ENCODE measurements around the gene STAP2.

The STAP2 gene

DNA sequence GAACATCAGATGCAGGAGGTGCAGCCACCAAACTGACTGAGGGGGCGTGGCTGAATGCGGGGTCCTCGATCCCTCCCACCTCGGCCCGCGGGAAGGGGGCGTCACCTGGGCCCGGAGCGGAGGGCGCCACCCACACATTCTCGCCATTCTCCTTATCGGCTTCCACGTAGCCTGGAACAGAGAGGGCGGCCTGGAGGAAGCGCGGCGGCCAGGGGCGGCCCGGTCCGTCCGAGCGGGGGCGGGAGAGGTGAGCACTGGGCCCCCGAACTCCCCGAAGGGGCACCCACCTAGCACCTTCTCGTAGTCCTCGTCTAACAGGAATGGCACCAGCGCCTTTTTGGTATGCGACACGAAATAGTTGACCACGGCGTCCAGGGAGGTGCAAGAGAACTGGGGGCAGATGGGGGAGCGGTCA lies 11.8 kb downstream of the STAP2 start:
- DNase-seq: no peak

DNA sequence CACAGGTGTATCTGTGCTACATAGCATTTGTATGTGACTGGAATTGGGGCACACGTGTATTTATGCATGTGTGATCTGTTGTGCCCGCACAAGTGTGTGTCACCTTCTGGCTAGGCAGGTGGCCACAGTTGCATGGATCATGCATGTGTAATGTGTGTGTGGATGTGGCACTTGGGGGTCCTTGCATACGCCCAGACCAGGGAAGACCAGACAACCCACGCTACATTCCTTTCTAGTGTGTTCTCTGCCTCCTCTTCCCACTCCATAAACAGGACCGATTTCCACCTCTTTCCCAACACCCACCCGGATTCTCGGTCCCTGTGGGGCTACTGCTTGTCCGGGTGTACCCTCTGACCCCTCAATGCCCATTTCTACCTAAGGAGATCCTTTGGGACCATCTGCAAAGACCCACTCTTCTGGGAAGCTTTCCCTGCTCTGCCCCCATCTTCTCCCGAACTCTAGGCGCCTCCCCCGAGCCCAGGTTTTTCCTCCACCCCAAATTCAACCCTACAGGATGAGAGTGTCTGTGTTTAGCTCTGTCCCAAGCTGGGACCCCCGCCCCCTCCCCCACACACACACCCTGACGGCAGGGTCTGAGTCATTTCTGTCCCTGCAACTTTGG lies 12.3 kb downstream of the STAP2 start:
- DNase-seq: no peak

DNA sequence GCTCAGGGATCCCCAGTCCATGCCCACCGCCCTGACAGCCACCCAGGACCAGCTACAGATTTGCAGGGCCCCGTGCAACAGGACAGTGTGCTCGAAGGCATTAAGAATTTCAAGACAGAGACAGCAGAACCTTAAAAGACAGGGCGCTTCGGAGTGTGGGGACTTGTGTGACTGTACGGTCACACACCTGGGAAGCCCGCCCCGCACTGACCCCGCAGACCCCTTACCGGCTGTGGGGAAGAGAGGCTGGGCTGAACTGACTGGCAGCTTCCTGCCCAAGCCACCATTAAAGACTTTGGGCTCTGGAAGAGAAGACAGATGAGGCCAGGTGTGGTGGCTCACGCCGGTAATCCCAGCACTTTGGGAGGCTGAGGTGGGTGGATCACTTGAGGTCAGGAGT lies 14.4 kb downstream of the STAP2 start:
- no peak for DNase-seq

DNA sequence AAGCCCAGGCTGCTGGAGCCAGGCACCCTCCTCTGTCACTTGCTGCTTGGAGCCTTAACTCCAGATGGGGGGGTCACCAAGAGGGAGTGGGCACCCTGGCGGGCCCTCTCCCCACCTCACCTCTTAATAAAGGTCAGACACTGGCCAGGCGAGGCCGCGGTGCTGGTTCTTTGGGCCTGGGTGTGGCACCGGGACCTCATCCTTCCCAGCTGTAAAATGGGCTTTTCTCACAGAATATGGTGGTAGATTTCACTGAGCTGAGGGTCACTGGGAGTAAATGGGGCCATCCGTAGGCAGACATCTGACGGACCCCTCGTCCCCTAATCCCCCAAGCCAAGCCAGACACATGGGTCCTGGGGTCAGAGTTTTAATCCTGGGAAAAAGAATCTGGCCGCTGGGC lies 14.9 kb downstream of the STAP2 start:
- no peak for DNase-seq

DNA sequence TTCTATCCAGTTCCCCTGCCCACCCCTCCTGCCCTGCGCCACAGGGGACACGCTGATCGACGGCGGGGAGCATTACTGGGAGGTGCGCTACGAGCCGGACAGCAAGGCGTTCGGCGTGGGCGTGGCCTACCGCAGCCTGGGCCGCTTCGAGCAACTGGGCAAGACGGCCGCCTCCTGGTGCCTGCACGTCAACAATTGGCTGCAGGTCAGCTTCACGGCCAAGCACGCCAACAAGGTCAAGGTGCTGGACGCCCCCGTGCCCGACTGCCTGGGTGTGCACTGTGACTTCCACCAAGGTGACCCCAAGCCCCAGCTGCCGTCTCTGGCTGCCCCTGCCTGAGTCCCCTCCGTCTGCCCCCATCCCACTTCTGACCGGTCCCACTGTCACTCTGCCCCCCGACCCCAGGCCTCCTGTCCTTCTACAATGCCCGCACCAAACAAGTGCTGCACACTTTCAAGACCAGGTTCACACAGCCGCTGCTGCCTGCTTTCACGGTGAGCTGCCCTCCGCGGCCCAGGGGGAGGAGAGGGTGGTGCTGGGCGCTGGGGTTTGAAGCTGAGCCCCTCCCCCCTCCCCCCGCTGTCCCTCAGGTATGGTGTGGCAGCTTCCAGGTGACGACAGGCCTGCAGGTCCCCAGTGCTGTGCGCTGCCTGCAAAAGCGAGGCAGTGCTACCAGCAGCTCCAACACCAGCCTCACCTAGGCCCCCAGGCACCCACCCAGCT lies 15.5 kb downstream of the STAP2 start:
- no peak for DNase-seq

DNA sequence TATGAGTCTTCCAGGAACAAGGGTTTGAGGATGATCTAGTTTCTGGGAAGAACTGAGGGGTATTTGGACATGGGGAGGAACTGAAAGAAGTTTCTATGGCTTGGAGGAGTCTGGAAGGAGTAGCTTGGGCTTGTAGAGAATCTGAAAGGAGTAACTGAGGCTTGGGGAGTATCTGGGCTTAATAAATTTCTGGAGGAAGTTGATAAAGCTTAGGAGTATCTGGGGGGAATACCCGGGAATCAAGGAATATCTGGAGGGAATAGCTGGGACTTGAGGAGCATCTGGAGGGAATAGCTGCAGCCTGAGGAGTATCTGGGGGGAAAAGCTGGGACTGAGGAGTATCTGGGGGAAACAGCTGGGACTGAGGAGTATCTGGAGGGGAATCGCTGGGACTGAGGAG lies 18.2 kb downstream of the STAP2 start:
- DNase-seq: no peak

DNA sequence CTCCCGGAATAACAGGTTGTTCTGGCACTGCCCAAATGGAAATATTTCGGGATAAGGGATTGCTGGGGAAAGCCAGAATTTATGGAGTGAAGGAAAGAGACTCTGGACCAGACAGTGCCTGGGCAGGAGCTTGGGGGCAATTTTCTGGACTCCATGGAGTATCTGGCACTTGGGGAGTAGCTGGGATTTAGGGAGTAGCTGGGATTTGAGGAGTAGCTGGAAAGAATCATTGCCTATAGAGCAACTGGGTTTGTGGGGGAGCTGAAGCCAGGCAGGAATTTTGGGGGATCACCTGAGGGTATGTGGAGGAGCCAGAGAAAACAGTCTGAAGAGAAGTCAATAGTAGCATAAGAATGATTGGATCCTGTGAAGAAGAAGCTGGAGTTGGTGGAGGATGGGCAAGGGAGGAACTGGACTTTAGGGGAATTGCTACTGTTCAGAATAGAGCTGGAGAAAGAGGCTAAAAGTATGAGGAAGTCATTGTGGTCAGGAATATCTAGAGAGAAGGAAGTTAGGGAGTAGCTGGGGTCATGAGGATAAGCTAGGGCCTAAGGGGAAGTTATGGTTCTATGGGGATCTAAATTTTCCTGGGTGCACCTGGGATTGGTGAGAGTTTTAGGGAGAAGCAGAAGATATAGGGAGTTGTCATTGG lies 19.4 kb downstream of the STAP2 start:
- DNase-seq: no peak

DNA sequence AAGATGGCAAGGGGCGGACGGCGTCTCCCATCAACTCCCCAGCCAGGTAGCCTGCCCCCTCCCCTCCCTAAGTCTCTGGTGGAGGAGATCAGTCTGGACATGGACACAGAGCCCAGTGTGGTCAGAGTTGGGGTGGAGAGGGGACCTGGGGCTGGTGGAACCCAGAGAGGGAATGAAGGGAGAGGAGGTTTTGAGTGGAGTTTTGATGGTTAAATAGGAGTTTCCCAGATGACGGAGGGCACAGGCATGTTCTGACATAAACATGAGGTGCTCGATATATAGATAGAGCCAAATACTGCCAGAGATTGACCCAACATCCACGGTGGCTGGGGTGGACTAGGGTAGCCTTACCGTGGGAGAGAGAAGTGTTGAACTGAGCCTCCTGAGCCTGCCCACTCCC lies 20.2 kb downstream of the STAP2 start:
- no peak for DNase-seq

DNA sequence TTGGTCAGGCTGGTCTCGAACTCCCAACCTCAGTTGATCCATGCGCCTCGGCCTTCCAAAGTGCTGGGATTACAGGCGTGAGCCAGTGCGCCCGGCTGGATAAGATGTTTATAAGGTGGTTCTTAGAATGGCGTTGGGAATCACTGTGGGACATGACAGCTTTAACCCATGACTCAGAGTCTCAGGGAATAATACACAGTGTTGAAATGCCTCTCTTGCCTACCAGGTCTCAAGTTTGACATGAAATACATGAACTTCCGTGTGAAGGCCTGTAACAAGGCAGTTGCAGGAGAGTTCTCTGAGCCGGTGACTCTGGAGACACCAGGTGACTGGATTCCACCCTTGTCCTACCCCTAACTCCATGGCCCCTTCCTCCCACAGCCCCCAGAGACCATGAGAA lies 21.7 kb downstream of the STAP2 start:
- no peak for DNase-seq

DNA sequence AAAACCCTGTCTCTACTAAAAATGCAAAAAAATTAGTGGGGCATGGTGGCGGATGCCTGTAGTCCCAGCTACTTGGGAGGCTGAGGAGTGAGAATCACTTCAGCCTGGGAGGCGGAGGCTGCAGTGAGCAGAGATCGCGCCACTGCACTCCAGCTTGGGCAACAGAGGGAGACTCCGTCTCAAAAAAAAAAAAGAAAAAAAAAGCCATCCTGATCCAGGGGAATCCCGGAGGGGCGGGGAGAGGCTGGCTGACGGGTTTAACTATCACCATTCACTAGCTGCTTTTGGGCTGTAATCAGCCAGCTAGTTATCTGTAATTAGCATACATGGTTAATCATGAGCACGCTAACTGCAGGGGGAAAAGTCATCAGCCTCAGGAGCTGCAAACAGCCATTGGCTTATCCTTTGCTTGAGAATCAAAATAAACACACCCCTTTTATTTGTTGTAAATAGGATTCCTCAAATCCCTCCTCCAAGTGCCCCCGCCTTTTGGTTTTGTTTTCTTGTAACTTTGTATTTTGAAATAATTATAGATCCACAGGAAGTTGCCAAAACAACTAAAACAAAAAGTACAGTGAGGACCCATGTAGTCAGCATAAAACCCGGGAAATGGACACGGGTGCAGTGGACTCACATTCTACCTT lies 24.7 kb downstream of the STAP2 start:
- no peak for DNase-seq

DNA sequence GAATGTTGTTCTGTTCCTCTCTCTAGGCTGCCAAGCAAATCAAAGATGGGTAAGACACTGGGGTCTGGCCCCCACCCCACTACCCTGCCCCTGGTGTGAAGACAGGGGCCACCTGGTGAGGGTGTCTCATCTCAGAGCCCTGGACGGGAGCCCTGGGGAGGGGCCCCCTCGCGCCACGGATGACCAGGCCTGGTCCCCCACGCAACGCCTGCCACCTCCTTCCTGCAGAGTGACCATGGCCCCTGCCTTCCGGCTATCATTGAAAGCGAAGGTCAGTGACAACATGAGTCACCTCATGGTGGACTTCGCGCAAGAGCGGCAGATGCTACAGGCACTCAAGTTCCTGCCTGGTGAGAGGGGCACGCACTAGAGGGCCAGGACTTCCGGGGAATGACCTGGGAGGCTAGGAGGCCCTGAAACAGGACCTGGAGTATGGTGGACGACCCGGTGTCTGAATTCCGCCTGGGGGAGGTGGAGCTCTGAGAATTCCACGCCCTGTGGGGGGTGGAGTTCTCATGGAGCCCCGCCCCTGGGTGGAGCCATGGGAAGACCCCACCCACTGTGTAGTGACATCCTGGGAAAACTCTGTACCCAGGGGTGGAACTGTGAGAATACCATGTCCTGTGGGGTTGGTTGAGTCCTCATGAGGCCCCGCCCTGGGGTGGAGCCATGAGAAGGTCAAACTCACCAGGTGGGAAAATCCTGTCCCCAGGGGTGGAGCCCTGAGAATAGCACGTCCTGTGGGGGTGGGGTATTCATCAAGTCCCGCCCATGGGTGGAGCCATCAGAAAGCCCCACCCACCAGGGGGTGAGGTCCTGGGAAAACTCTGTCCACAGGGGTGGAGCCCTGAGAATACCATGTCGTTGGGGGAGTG lies 28.1 kb downstream of the STAP2 start:
- no peak for DNase-seq

DNA sequence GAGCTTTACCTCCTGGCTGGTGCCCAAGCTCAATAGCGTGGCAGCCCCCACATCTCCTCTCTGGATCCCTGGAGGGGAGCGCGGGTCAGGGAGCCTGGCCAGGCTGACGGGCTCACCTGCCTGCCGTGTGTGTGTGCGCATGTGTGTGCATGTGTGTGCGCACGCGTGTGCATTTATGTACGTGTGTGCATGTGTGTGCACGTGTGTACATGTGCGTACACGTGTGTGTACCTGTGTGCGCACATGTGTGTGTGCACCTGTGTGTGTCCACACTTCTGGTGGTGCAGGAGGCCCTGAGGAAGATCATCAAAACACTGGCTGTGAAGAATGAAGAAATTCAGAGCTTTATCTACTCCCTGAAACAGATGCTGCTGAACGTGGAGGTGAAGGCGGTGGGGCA lies 33.0 kb downstream of the STAP2 start:
- no peak for DNase-seq

DNA sequence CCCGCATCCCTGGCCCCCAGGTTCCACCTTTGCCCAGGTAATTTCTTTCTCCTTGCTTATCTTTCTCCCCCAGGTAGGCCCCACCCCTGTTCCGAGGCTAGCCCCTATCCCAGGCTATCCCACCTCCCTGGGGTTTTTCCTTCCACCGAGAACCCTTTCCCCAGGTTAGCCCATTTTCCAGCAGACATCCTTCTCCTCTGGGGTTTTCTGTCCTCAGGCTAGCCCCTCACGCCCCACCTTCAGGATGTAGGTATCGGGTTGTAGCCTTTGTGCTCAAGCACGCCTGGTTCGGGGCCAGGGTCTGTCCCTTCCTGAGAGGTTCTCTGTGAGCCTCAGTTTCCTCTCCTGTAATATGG lies 33.4 kb downstream of the STAP2 start:
- DNase-seq: no peak

DNA sequence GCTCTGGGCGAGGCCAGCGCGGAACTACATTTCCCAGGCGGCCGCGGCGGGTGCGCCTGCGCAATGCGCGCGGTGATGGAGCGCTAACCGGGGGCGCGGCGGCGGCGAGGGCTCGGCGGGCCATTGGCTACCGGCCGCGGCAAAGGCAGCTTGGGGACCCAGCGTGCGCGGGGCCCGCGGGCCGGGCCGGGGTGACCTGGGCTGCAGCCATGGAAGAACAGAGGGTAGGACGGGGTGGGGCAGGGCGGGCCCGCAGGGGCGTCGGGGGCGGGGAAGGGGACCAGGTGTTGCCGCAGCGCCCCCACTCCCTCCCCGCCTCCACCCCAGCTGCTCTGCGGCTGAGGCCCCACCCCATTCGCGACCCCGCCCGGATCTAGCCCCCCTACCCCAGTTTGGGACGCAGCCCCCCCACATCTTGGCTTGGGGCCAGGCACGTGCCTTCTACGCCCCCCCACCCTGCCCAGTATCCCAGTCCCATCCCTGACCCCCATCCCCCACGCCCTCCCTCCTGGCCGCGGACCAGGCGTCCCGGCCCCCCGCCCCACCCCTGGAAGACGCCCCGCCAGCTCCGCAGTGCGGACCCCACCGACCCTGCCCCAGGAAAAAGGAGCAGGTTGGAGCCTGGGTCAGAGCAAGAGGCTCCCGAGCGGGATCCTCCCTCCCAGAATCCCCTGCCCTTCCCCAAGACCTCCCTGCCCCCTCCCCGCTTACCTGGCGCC lies 33.9 kb downstream of the STAP2 start, which contains the start of gene FSD1:
FSD1 (plus strand) TSS at position 61 of the 719 bp plus-strand sequence; CDS start at position 210, 149 bp downstream.
- peak; percentile 39 for DNase-seq

DNA sequence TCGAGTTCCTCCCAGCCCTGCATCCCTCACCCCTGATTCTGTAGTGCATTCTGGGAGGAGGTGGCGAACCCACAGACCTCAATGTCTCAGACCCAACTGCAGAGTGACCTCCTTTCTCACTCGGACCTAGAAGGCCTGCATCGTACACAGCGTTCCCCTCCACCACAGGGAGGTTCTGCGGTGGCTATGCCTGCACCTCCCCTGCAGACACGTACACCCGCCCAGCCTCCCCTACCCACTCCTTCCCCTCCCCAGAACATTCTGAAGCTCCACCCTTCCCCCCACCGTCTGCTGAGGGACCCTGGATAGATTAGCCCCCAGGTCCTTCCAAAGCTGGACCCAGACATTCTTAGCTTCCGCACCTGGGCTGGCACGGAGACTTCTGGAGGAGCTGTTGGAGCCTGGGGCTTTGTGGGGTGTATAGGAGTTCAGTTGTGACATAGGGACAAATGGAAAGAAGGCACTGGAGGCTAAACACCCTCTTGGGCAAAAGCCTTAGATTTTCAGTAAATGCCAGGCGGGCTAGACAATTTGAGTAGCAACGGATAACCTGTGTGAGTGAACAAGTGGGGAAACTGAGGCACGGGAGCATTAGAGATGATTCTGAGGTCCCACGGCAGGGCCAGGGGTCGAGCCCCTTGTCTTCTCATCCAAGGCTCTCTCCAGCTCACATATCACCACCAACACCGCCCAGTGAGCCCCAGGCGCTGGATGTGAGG lies 34.6 kb downstream of the STAP2 start:
- no peak for DNase-seq

DNA sequence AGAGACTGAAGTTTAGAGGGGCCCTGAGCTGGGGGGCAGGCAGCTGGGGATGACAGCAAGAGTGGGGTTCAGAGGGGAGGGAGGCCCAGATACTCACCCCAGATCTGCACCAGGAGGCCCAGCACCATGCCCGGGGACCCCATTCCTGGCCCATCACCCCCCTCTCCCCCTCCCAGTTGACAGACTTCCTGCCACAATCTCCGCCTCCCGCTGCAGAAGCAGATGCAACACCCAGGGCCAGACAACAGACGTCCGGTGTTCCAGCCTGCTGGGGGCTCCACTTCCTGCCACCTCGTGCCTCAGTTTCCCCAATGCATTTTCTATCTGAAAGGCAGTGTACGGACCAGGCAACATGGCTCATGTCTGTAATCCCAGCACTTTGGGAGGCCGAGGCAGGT lies 36.4 kb downstream of the STAP2 start, which contains the start of gene TMIGD2:
TMIGD2 (minus strand) TSS at position 147 of the 398 bp plus-strand sequence; CDS start at position 143, 4 bp downstream.
- no peak for DNase-seq

DNA sequence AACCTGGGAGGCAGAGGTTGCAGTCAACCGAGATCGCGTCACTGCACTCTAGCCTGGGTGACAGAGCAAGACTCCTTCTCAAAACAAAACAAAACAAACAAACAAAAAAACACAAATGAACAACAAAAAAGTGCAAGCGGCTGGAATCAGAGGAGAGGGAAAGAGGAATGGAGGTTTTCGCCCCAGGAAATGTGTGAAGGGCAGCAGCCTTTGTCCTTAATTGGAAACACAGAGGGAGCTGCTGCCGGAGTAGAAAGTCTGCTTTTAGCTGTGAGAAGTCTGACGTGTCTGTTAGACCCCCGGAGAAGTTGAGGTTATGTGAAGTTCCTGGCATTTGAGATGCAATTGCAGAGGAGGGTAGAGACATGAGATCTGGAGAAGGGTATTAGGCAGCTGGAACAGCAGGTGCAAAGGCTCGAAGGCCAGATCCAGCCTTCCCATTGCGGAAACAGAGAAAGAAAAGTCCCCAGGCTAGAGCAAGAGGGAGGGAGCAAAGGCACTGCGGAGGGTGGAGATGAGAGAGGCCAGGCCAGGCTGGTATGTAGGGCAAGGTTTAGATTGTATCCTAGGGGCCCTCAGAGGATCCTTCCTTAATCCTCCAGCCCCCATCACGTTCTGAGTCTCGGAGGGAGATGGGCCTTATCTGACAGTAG lies 36.9 kb downstream of the STAP2 start:
- no peak for DNase-seq

DNA sequence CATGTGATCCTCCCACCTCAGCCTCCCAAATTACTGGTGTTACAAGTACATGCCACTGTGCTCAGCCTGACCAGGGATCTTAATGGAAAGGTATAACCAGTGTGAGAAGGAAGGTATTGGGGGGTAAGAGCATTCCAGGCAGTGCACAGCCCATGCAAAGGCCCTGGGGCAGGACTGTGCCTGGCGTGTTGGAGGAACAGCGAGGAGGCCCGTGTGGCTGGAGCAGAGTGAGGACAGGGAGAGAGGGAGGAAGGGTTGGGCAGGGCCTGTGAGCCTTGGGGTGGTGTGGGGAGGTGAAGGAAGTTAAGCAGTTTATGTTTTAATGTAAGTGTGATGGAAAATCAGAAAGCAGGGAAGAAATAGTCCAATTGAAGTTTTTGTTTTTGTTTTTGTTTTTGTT lies 38.0 kb downstream of the STAP2 start:
- no peak for DNase-seq

DNA sequence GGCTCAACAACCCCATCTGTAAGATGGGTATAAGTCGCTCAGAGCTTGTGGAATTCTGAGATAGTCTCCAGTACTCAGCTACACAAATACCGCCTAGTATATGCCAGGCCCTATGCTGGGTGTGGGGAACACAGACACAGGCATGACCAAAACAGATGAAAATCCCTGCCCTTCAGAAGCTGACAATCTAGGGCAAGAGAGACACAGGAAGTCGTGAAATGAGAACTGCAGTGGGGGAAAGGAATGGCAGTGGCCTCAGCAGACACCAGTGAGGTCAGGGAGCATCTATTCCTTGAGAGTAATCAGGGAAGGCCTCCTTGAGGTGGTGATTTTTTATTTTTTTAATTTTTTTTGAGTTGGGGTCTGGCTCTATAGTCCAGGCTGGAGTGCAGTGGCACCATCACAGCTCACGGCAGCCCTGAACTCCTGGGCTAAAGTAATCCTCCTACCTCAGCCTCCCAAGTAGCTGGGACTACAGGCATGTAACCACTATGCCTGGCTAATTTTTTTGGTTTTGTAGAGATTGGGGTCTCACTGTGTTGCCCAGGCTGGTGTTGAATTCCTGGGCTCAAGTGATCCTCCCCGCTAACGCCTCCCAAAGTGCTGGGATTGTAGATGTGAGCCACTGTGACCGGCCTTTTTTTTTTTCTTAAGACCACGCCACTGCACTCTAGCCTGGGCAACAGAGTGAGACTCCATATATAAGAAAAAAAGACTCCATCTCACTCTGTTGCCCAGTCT lies 39.6 kb downstream of the STAP2 start:
- no peak for DNase-seq
